Testis (tissue), 3 donors: ENCODE data around the gene CC2D1B. TPM values are rescaled to one million over a fixed set of nuclear protein-coding genes. Genes with fewer than 3 reads are reported as not detected.
"Not testable (repeated sequence)": the region's sequence is repeated elsewhere in the genome, so short reads cannot be mapped to it uniquely, and the experiment has no call there.

Experiments
- DNase-seq: peaks from one replicate; pipeline ENCODE4 v3.0.0-alpha.2; 2019
- H3K27ac ChIP-seq, 2 donors: fragments of 200-600 bp; sonication (generic); one replicate each; pipeline ENCODE4 v1.5.1; 2019
- H3K27me3 ChIP-seq: fragments of 200-600 bp; sonication (generic); one replicate; pipeline ENCODE4 v1.5.1; 2019
- H3K36me3 ChIP-seq: fragments of 200-600 bp; sonication (generic); one replicate; pipeline ENCODE4 v1.5.1; 2017; ENCODE audit warnings: low read depth; ENCODE audit errors: missing control alignments
- H3K4me1 ChIP-seq: fragments of 200-600 bp; sonication (generic); one replicate; pipeline ENCODE4 v1.5.1; 2019
- H3K4me3 ChIP-seq, 2 donors: fragments of 200-600 bp; sonication (generic); one replicate each; pipeline ENCODE4 v1.5.1; 2017 to 2019
- H3K9me3 ChIP-seq: fragments of 200-600 bp; sonication (generic); one replicate; pipeline ENCODE4 v1.5.1; 2017
- POLR2A ChIP-seq: fragments of 450-650 bp; IDR thresholded peaks from one replicate; pipeline ENCODE4 v1.6.1; 2017; ENCODE audit warnings: antibody characterized with exemption, mild to moderate bottlenecking, moderate library complexity
- WGBS, 2 donors: methylation state at CpG; one replicate each; pipeline ENCODE4 v1.1.5; 2018; 5-methylcytosine and 5-hydroxymethylcytosine counted together
- intact Hi-C: fragments of 100-400 bp; cut with DNase I; formaldehyde crosslinking; loops from one replicate; pipeline ENCODE4 v1.15.1; 2023; ENCODE audit warnings: low total_unique reads
- polyA plus RNA-seq: library from polyadenylated mRNA; stranded (reverse); fragments of 350-450 nt; fragmentation: Illumina TruSeq; extraction: RNeasy Lipid Tissue Mini Kit (QIAGEN cat#74804); gene quantifications from one replicate; pipeline ENCODE4 v1.2.3, GENCODE V29; 2014; ENCODE audit warnings: low read depth, low replicate concordance; ENCODE audit not compliant: insufficient read depth
- total RNA-seq, 2 donors: library from RNA; depleted of rRNA; stranded (reverse); fragments of >200 nt; gene quantifications; one replicate each; pipeline ENCODE4 v1.2.3, GENCODE V29; 2016
- TF ChIP-seq, protein P1 (sequence below), 3 experiments: fragments of 450-650 bp in 2 of 3; fragments of 200-600 bp in 1 of 3; sonication (generic) in 1 of 3; IDR thresholded peaks; one replicate each; pipeline ENCODE4 v1.5.1; 2016 to 2019; ENCODE audit warnings: antibody characterized with exemption in 3 of 3, mild to moderate bottlenecking in 2 of 3, moderate library complexity in 1 of 3

The CC2D1B gene
- total and polyA plus RNA-seq, 3 donors from 2014 or later: 37.0 to 62.0 (median 51.0) TPM

- intact Hi-C loops: no loop called here
- no peak for DNase-seq
- WGBS, 2 donors: 93 to 95% methylated on average over 3 of the region's 3 CpGs
Observed at GRCh38 chr1:52399629-52400028, 33.6 kb upstream of the CC2D1B start.

GRCh38 chr1:52393174-52393573 lies 27.2 kb upstream of the CC2D1B start:
- intact Hi-C loops: no loop called here
- Histone ChIP-seq H3K4me1 (no peaks in the 10 kb centered on the region), H3K9me3 (no peaks in the 10 kb centered on the region), H3K4me3 (no peak overlapping the region), H3K36me3 (no peaks in the 10 kb centered on the region), H3K27ac (no peak overlapping the region), H3K27me3 (no peaks in the 10 kb centered on the region)
- WGBS, 2 donors: 95% methylated on average over 5 of the region's 5 CpGs
- TF ChIP-seq POLR2A: no peak
- TF ChIP-seq, protein P1, sequence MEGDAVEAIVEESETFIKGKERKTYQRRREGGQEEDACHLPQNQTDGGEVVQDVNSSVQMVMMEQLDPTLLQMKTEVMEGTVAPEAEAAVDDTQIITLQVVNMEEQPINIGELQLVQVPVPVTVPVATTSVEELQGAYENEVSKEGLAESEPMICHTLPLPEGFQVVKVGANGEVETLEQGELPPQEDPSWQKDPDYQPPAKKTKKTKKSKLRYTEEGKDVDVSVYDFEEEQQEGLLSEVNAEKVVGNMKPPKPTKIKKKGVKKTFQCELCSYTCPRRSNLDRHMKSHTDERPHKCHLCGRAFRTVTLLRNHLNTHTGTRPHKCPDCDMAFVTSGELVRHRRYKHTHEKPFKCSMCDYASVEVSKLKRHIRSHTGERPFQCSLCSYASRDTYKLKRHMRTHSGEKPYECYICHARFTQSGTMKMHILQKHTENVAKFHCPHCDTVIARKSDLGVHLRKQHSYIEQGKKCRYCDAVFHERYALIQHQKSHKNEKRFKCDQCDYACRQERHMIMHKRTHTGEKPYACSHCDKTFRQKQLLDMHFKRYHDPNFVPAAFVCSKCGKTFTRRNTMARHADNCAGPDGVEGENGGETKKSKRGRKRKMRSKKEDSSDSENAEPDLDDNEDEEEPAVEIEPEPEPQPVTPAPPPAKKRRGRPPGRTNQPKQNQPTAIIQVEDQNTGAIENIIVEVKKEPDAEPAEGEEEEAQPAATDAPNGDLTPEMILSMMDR (IDR thresholded peaks at IDR 0.05): no peak
- no peak for DNase-seq

More at GRCh38 chr1:52399629-52400028, 33.6 kb upstream of the CC2D1B start:
- Histone ChIP-seq H3K9me3 (no peaks in the 10 kb centered on the region), H3K4me3 (no peak overlapping the region), H3K4me1 (peaks cover 8% of the 10 kb centered on the region), H3K27ac (no peak overlapping the region), H3K27me3 (no peaks in the 10 kb centered on the region), H3K36me3 (no peaks in the 10 kb centered on the region)
- TF ChIP-seq POLR2A: no peak
- TF ChIP-seq, protein P1 (IDR thresholded peaks at IDR 0.05): no peak

GRCh38 chr1:52386458-52386857 lies 20.5 kb upstream of the CC2D1B start:
- 89 to 91% methylated on average over 5 of the region's 5 CpGs for WGBS, 2 donors
- TF ChIP-seq, protein P1 (IDR thresholded peaks at IDR 0.05): no peak
- TF ChIP-seq POLR2A: no peak
- intact Hi-C loops: no loop called here

GRCh38 chr1:52385376-52385775 lies 19.4 kb upstream of the CC2D1B start:
- intact Hi-C loops: no loop called here
- H3K4me1 ChIP-seq: no peaks in the 10 kb centered on the region
- TF ChIP-seq, protein P1 (IDR thresholded peaks at IDR 0.05): no peak
- TF ChIP-seq POLR2A: no peak
- no peak overlapping the region for H3K27ac ChIP-seq
- DNase-seq: no peak
- no peaks in the 10 kb centered on the region for H3K27me3 ChIP-seq
- WGBS, 2 donors: 90 to 93% methylated on average over 3 of the region's 3 CpGs
- no peaks in the 10 kb centered on the region for H3K9me3 ChIP-seq
- H3K4me3 ChIP-seq: no peak overlapping the region
- no peaks in the 10 kb centered on the region for H3K36me3 ChIP-seq

More at GRCh38 chr1:52386458-52386857, 20.5 kb upstream of the CC2D1B start:
- H3K27me3 ChIP-seq: no peaks in the 10 kb centered on the region
- H3K9me3 ChIP-seq: no peaks in the 10 kb centered on the region
- H3K4me3 ChIP-seq: no peak overlapping the region
- no peaks in the 10 kb centered on the region for H3K4me1 ChIP-seq
- no peak overlapping the region for H3K27ac ChIP-seq
- DNase-seq: no peak
- no peaks in the 10 kb centered on the region for H3K36me3 ChIP-seq

GRCh38 chr1:52369851-52370250 lies 3.8 kb upstream of the CC2D1B start:
- H3K27ac ChIP-seq, H3K9me3 ChIP-seq, H3K27me3 ChIP-seq, H3K4me1 ChIP-seq, DNase-seq, H3K4me3 ChIP-seq, intact Hi-C loops, H3K36me3 ChIP-seq: not testable (repeated sequence)
- WGBS, 2 donors: 71 to 86% methylated on average over 1 of the region's 1 CpG
